Hepatocyte (in vitro differentiated cells): ENCODE measurements around the gene ZC3H6. TPM values are rescaled to one million over a fixed set of nuclear protein-coding genes. Genes with fewer than 3 reads are reported as not detected.

Source experiments
- DNase-seq: peaks from one replicate; pipeline ENCODE4 v3.0.0-alpha.2; 2016; ENCODE audit warnings: low spot score
- H2AFZ ChIP-seq: fragments of 200-600 bp; sonication (generic); 2 replicates; pipeline ENCODE4 v1.6.0; 2016; ENCODE audit warnings: antibody characterized with exemption, mild to moderate bottlenecking
- H3K27ac ChIP-seq: fragments of 200-600 bp; sonication (generic); 2 replicates; pipeline ENCODE4 v1.5.1; 2016; ENCODE audit warnings: mild to moderate bottlenecking
- H3K27me3 ChIP-seq: fragments of 200-600 bp; sonication (generic); 2 replicates; pipeline ENCODE4 v1.6.1; 2016
- H3K36me3 ChIP-seq: fragments of 200-600 bp; sonication (generic); replicated peaks from 2 replicates; pipeline ENCODE4 v1.5.1; 2016; ENCODE audit warnings: low read depth; ENCODE audit not compliant: insufficient read depth
- H3K4me1 ChIP-seq: fragments of 200-600 bp; sonication (generic); 2 replicates; pipeline ENCODE4 v1.5.1; 2016; ENCODE audit warnings: mild to moderate bottlenecking, moderate library complexity; ENCODE audit not compliant: insufficient read depth
- H3K4me2 ChIP-seq: fragments of 200-600 bp; sonication (generic); 2 replicates; pipeline ENCODE4 v1.6.0; 2016
- H3K4me3 ChIP-seq: fragments of 200-600 bp; sonication (generic); 2 replicates; pipeline ENCODE4 v1.5.1; 2016; ENCODE audit warnings: mild to moderate bottlenecking
- H3K79me2 ChIP-seq: fragments of 200-600 bp; sonication (generic); 2 replicates; pipeline ENCODE4 v1.6.0; 2017; ENCODE audit warnings: mild to moderate bottlenecking
- H3K9me2 ChIP-seq: fragments of 200-600 bp; sonication (generic); replicated peaks from 2 replicates; pipeline ENCODE4 v1.6.0; 2017; ENCODE audit warnings: mild to moderate bottlenecking; ENCODE audit not compliant: insufficient read depth
- H3K9me3 ChIP-seq: fragments of 200-600 bp; sonication (generic); 2 replicates; pipeline ENCODE4 v1.5.1; 2016; ENCODE audit warnings: low read depth, mild to moderate bottlenecking
- H4K20me1 ChIP-seq: fragments of 200-600 bp; sonication (generic); 2 replicates; pipeline ENCODE4 v1.6.0; 2016; ENCODE audit warnings: mild to moderate bottlenecking; ENCODE audit not compliant: insufficient read depth, poor library complexity, severe bottlenecking
- CTCF ChIP-seq: fragments of 200-600 bp; sonication (generic); IDR thresholded peaks from 2 replicates; pipeline ENCODE4 v1.5.1; 2016; ENCODE audit warnings: antibody characterized with exemption, mild to moderate bottlenecking; ENCODE audit not compliant: poor library complexity
- EZH2 ChIP-seq: fragments of 200-600 bp; sonication (generic); IDR thresholded peaks from 2 replicates; pipeline ENCODE4 v1.6.1; 2016; ENCODE audit warnings: antibody characterized with exemption, mild to moderate bottlenecking, borderline replicate concordance
- EZH2phosphoT487 ChIP-seq: fragments of 200-600 bp; sonication (generic); IDR thresholded peaks from one replicate; pipeline ENCODE4 v1.6.1; 2018; ENCODE audit warnings: antibody characterized with exemption, mild to moderate bottlenecking, low read depth, moderate library complexity; ENCODE audit not compliant: unreplicated experiment, severe bottlenecking
- WGBS: methylation state at CpG from one replicate; pipeline ENCODE4 v1.1.6; 2016; ENCODE audit warnings: low lambda C conversion rate; ENCODE audit errors: missing lambda C conversion rate; 5-methylcytosine and 5-hydroxymethylcytosine counted together
- polyA plus RNA-seq: library from polyadenylated mRNA; unstranded; fragments of >200 nt; fragmentation: Nextera tagmentation; extraction: Ambion mirVana; gene quantifications from 2 replicates; pipeline ENCODE4 v1.2.1, GENCODE V29; 2016
- total RNA-seq: library from RNA; depleted of rRNA; stranded (reverse); fragments of >200 nt; gene quantifications from 2 replicates; pipeline ENCODE4 v1.2.3, GENCODE V29; 2014

Gene ZC3H6
- total and polyA plus RNA-seq, 2 experiments from 2014 or later, result 1.5 to 4.5 TPM

GRCh38 chr2:112273349-112273748, 2.0 kb upstream of the ZC3H6 start:
- no peak overlapping the region for H3K4me2 ChIP-seq
- no peaks in the 10 kb centered on the region for H3K27me3 ChIP-seq
- no peaks in the 10 kb centered on the region for H3K4me1 ChIP-seq
- no peaks in the 10 kb centered on the region for H3K36me3 ChIP-seq
- 87% methylated on average over 5 of the region's 5 CpGs for WGBS
- no peak for DNase-seq
- H3K9me2 ChIP-seq, result no peaks in the 10 kb centered on the region
- H3K79me2 ChIP-seq, result peaks cover 5% of the 10 kb centered on the region
- H3K9me3 ChIP-seq, result no peaks in the 10 kb centered on the region
- H4K20me1 ChIP-seq, result no peaks in the 10 kb centered on the region
- no peak overlapping the region for H3K27ac ChIP-seq
- H3K4me3 ChIP-seq, result no peak overlapping the region
- H2AFZ ChIP-seq, result no peak overlapping the region
- no peak for TF ChIP-seq CTCF
- no peak for TF ChIP-seq EZH2
- TF ChIP-seq EZH2phosphoT487, result no peak

- H2AFZ ChIP-seq, result peak overlapping the region; percentile 72
- H3K4me1 ChIP-seq, result no peaks in the 10 kb centered on the region
- peak overlapping the region; percentile 68 for H3K4me3 ChIP-seq
- H3K9me3 ChIP-seq, result no peaks in the 10 kb centered on the region
- peaks cover 5% of the 10 kb centered on the region for H3K79me2 ChIP-seq
- H3K4me2 ChIP-seq, result peak overlapping the region; percentile 74
- no peaks in the 10 kb centered on the region for H3K9me2 ChIP-seq
- no peak for TF ChIP-seq EZH2phosphoT487
- TF ChIP-seq EZH2, result no peak
- TF ChIP-seq CTCF, result no peak
- H3K36me3 ChIP-seq, result no peaks in the 10 kb centered on the region
- H3K27ac ChIP-seq, result peak overlapping the region; percentile 100
- no peaks in the 10 kb centered on the region for H4K20me1 ChIP-seq
- peak; percentile 94 for DNase-seq
- H3K27me3 ChIP-seq, result no peaks in the 10 kb centered on the region
- 2% methylated on average over 29 of the region's 66 CpGs for WGBS
These were observed 733 bp downstream of the ZC3H6 start for GRCh38 chr2:112275887-112276773.

- Histone ChIP-seq H2AFZ (no peak overlapping the region), H3K4me3 (no peak overlapping the region)
These were observed 1.6 kb downstream of the ZC3H6 start for GRCh38 chr2:112276954-112277353.

More at GRCh38 chr2:112276954-112277353, 1.6 kb downstream of the ZC3H6 start:
- Histone ChIP-seq H3K36me3 (no peaks in the 10 kb centered on the region), H3K27me3 (no peaks in the 10 kb centered on the region), H3K4me1 (no peaks in the 10 kb centered on the region), H3K9me2 (no peaks in the 10 kb centered on the region), H3K4me2 (peak overlapping the region; percentile 74), H3K27ac (no peak overlapping the region), H4K20me1 (no peaks in the 10 kb centered on the region), H3K9me3 (no peaks in the 10 kb centered on the region), H3K79me2 (peaks cover 5% of the 10 kb centered on the region)
- 72% methylated on average over 5 of the region's 5 CpGs for WGBS
- TF ChIP-seq EZH2 (no peak), EZH2phosphoT487 (no peak), CTCF (no peak)
- no peak for DNase-seq
